Cerebellar cortex (tissue), 1 donor: ENCODE measurements around the gene UBE2L3.
"Not testable (repeated sequence)": the region's sequence is repeated elsewhere in the genome, so short reads cannot be mapped to it uniquely, and the experiment has no call there.

Source experiments
- DNase-seq: peaks from one replicate; pipeline ENCODE4 v3.0.0-alpha.2; 2015; ENCODE audit warnings: low spot score

Gene UBE2L3

GRCh38 chr22:21628386-21629254, 61.1 kb downstream of the UBE2L3 start:
- DNase-seq = no peak

GRCh38 chr22:21629255-21630149, 62.0 kb downstream of the UBE2L3 start, which contains the start of gene YDJC:
Gene YDJC (minus strand): TSS chr22:21630022. CDS start chr22:21630014, 8 bp downstream.
- peak; percentile 91 for DNase-seq

DNA sequence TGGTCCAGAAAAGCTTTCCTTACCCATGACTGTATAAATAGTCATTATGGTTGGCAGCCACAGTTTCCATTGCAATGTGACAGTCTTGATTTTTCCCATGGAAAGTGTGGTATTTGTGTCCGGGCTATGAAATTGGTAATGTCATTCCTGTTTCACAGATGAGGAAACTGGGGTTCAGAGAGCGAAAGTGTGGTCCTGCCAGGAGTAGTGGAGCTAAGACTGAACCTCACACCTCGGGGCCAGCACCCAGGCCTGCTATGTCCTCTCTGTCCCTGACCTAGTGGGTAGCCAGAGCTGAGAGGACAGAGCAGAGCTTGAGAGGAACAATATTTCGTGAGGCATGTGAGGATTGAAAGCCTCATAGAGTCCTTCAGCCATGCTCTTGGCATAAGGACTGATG, 63.5 kb downstream of the UBE2L3 start:
- no peak for DNase-seq

DNA sequence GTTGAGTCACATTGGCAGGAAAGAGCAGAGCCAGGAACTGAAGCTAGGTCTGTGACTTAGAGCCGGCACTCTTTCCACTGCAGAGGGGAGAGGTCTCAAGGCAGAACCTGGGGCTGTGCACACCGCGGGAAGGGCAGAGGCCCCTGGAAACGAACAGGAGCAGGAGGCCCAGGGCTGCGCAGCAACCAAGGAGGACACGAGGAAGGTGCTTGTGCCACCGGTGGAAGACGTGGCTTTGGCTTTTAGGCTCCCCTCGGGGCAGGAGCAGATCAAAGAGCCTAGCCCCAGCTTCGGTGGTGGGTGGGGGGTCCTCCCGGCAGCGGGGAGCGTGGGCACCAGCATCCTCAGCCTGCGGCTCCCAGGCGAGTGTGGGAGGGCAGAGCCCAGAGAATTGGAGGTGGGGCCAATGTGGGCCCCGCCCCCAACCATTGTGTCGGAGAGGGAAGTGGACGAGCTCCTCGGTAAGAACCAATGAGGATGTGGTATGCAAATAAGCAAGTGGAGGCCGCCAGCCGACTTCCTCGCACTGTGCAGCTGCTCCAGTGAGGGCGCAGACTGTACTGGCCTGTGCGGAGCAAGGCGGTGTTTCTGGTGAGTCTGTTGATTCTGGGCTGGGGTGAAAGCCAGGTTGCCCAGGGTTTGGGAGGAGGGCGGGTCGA, 64.9 kb downstream of the UBE2L3 start, which contains the start of gene CCDC116:
Gene CCDC116 (plus strand): TSS at position 524 of the 659 bp plus-strand sequence. CDS start 422 bp downstream, outside the sequence.
- DNase-seq = no peak

GRCh38 chr22:21632931-21633330, 65.4 kb downstream of the UBE2L3 start:
- no peak for DNase-seq

GRCh38 chr22:21633481-21633880, 66.0 kb downstream of the UBE2L3 start:
- DNase-seq = no peak

DNA sequence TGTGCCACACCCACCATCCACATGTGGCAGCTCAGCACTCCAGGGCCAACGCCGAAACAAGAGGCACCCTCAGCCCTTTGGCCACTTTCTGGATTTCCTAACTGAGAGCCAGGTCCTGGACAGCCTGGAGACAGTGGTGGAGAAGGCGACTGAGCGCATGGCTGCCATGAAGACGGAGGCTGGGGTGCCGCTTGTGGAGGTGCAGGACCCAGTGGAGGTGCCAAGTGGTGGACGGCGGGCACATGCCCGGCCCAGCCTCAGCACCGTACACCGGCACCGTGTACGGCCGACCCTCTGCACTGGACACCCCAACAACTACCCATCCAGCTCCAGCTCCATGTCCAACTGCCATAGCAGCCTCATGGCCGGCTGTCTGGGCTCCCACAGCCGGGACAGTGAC, 66.6 kb downstream of the UBE2L3 start:
- DNase-seq = no peak

GRCh38 chr22:21634844-21635243, 67.3 kb downstream of the UBE2L3 start:
- DNase-seq = no peak

DNA sequence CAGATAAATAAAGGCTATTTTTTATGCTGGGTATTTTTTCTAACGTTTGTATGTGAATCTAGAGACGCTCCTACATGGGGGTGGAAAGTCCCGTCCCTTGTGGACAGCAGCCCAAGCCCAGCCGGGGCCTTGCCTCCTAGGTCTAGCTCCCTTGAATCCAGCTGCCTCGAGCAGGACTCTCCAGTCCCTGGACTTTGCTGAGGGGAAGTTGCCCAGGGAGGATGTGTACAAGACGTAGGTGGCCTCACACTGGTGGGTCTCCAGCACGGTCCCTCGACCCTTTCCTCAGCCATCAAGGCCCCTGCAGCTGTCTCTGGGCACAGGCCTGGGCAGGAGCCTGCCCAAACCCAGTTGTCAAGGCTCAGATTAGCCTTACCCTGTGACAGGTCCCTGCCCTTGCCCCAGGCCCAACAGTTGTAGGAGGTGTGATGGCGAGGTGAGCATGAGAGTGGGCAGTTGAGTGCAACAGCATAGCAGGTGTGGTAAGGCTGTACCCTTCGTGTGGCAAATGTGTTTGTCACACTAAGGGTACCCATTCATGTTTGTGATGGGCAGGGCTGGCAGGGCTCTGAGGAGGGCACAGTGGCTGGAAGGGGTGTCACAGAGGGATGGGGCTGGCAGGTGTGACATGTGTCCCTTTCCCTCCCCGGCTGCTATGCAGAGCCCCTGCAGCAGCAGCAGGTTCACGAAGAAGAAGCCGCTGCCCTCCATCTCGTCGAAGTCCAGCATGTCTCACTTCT, 68.4 kb downstream of the UBE2L3 start:
- no peak for DNase-seq

DNA sequence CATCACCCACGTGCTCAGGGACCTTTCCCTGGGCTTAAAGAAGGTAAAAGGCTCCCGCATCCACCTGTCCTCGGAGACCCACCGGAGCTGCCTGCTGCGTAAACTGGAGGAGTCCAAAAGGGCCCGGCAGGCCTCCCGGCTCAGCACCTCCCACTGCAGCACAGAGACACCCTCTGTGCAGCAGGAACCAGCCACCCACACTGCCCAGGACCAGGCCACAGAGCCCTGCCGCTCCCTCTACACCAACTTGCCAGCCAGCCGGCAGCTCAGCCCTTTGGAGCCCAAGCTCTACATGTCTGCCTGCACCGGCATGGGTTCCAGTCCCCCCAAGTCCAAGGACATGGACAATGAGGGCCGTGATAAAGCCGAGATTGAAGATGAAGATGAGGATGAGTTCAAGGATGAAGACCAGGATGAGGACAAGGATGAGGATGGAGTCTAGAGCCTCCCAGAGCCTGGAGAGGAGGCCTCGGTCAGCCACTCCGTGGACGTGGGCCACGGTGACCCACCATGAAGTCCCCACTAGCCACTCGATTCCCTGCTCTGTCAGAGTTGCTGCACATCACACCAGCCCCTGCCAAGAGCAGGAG, 69.2 kb downstream of the UBE2L3 start:
- DNase-seq = no peak

DNA sequence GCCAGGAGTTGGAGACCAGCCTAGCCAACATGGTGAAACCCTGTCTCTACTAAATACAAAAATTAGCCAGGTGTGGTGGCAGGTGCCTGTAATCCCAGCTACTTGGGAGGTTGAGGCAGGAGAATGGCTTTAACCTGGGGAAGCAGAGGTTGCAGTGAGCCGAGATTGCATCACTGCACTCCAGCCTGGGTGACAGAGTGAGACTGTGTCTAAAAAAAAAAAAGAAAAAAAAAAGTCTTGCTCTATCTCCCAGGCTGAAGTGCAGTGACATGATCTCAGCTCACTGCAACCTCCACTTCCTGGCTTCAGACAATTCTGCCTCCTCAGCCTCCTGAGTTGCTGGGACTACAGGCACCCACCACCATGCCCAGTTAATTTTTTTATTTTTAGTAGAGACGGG, 69.9 kb downstream of the UBE2L3 start:
- DNase-seq = not testable (repeated sequence)

DNA sequence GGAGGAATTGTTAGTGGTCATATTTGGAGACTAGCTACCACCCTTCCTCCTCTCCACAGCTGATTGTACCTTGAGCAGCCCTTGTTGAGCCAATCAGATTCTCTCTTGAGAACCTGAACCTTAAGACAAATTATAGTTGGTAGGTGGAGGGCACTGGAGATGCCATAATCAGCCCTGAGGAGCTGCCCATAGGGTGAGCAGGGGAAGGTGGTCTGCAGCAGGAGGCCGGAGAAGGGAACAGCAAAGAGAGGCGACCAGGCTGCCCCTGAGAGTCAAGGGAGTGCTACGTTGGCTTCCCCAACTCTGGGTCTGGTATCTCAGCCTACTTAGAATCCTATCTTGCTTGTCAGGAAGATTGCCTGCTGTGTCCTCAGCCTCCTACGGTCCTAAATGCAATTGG, 71.8 kb downstream of the UBE2L3 start:
- no peak for DNase-seq

DNA sequence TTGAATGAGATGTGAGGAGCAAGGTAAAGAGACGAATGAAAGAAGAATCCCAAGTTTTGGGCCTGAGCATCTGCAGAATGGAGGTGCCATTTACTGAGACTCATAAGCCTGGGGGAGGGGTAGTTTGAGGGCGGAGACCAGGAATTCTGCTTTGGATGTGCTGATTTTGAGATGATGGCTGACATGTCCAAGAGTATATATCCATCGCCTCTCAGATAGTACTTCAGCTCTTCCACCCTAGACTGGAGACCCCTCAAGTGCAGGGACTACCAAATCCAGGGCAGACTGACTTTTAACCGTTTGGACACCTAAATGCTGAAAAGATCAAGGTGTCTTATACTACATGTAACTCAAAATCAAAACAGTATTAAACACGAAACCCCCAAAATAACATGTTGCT, 73.3 kb downstream of the UBE2L3 start:
- no peak for DNase-seq

GRCh38 chr22:21641417-21641788, 73.9 kb downstream of the UBE2L3 start:
- peak; percentile 73 for DNase-seq

DNA sequence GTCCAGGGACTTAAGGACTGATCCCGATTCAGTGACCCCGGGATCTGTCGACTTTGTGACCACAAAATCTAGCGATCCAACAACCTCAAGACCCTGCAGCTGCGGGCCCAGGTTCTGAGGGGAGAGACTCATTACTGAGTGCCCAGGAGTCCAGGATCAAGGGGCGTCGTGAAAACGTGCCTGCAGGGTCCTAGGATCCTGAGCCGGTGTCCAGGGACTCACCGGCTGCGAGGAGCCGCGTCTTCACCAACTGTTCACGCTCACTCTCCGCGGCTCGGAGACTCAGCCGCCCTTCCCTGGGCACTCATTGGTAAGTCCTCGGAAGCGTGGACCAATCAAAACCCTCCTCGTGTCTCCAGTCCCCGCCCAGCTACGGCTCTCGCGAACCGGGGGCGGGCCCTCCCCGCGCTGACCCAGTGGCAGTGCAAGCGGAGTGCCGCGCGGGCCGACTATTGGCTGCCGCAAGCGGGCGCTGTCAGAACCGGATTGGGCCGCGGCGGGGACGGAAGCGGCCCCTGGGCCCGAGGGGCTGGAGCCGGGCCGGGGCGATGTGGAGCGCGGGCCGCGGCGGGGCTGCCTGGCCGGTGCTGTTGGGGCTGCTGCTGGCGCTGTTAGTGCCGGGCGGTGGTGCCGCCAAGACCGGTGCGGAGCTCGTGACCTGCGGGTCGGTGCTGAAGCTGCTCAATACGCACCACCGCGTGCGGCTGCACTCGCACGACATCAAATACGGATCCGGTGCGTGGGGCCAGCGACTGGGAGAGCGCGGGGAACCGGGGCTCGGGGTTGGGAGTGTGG, 74.5 kb downstream of the UBE2L3 start, which contains the start of gene SDF2L1:
Gene SDF2L1 (plus strand): TSS at position 514 of the 795 bp plus-strand sequence. CDS start 35 bp downstream, at position 549.
- peak; percentile 99 for DNase-seq

DNA sequence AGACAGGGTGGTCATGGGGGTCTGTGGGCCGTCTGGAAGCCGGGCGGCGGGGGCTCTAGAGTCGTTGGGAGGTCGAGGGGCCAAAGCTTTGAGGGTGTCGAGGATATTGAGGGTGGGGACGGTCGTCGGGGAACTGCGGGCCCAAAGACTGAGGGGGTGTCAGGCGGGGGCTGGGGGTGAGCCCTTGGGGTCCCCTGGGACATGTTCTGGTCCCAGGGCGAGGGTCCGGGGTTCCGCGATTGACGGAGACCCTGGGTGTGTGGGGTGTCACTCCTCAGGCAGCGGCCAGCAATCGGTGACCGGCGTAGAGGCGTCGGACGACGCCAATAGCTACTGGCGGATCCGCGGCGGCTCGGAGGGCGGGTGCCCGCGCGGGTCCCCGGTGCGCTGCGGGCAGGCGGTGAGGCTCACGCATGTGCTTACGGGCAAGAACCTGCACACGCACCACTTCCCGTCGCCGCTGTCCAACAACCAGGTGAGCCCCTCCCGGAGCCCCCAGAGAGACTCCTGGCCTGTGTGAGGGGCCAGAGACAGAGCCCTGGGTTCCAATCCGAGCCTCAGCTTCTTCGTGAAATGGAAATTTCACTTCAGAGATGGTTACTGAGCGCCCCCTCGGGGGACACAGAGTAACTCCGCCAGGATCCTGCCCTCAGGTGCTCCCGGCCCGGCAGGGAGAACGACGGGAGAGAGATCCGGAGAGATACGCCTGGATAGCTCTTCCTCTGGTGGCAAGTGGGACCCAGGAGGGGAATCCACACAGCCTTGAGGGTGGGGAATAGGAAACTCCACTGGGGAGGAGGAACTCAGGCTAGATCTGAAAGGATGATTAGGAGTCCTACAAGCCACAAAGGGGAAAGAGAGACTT, 75.3 kb downstream of the UBE2L3 start:
- peak; percentile 67 for DNase-seq

- DNase-seq = no peak
Measured at GRCh38 chr22:21643533-21644357, 76.2 kb downstream of the UBE2L3 start.

DNA sequence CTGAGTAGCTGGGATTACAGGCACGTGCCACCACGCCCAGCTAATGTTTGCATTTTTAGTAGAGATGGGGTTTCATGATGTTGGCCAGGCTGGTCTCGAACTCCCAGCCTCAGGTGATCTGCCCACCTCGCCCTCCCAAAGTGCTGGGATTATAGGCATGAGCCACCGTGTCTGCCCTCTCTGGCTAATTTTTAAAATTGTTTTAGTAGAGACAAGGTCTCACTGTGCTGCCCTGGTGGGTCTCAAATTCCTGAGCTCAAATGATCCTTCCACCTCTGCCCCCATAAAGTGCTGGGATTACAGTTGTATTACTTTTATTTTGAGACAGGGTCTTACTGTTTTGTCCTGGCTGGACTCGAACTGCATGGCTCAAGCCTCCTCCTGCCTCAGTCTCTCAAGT, 78.0 kb downstream of the UBE2L3 start:
- DNase-seq = not testable (repeated sequence)
